ENCODE measurements around the gene ISCU.

GRCh38 chr12:108530161-108530560, 32.2 kb upstream of the ISCU start:
- TF ChIP-seq CTCF (IDR thresholded peaks at IDR 0.05) (no peak), POLR2A (IDR thresholded peaks at IDR 0.05) (no peak)

All from thyroid gland (tissue), 4 donors.